SIG-M5 treated with dmso at 0.1 percent for 504 hours (cell line): ENCODE measurements around the gene TAF6L.
"Not testable (repeated sequence)": the region's sequence is repeated elsewhere in the genome, so short reads cannot be mapped to it uniquely, and the experiment has no call there.

Experiments used
- DNase-seq: peaks from one replicate; lab custom pipeline; 2025; ENCODE audit not compliant: unreplicated experiment; lab: John Stamatoyannopoulos, UW

The TAF6L gene

GRCh38 chr11:62805076-62805892 lies 34.1 kb downstream of the TAF6L start, which contains the start of gene NXF1:
TSS of gene NXF1 (minus strand) at chr11:62805440. CDS start at chr11:62805356, 84 bp downstream.
- DNase-seq = peak; percentile 87

- DNase-seq = peak; percentile 20
Observed at GRCh38 chr11:62805961-62806441, 34.8 kb downstream of the TAF6L start.

- peak; percentile 82 for DNase-seq
Observed at GRCh38 chr11:62806611-62807121, 35.5 kb downstream of the TAF6L start.

- no peak for DNase-seq
Observed at GRCh38 chr11:62810748-62811147, 39.6 kb downstream of the TAF6L start.

GRCh38 chr11:62811659-62812058 lies 40.5 kb downstream of the TAF6L start:
- no peak for DNase-seq

DNA sequence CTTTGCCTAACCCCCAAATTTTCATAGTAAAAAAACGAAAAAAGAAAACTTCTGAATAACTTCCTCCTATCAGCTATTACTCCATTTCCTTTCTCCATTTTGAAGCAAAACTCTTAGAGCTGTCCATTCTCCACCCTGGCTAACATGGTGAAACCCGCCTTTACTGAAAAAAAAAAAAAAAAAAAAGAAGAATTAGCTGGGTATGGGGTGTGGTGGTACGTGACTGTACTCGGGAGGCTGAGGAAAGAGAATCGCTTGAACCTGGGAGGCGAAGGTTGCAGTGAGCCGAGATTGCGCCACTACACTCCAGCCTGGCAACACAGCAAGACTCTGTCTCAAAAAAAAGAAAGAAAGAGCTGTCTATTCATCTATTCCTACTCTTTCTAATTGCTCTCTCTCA lies 45.4 kb downstream of the TAF6L start:
- DNase-seq = peak; percentile 89

DNA sequence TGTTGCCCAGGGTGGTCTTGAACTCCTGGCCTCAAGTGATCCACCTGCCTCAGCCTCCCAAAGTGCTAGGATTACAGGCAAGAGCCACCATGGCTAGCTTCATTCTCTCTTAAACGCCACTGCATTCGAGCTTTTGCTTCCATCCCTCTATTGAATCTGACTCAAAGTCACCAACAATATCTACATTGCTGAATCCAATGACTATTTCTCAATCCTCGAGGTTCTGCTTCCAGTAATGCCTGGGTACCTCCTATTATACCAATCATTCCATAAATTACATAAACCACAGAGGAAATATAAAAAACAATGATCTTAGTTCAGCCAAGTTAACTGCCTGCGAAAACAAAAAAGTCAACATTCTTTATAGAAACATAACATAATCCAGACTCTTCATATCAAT lies 45.9 kb downstream of the TAF6L start:
- DNase-seq = no peak

DNA sequence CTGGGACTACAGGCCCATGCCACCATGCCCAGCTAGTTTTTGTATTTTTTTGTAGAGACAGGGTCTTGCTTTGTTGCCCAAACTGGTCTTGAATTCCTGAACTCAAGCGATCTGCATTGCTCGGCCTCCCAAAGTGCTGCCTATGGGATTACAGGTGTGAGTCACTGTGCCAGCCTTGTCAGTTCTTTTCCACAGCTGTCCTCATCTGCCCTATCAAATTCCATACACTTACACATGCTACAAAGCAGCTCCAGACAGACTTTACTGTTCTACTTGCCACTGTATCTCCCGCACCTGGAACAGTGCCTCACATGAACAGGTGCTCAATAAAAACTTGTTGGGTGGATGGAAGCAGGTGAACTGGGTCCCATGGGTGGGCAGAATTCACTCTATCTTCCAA lies 52.5 kb downstream of the TAF6L start:
- no peak for DNase-seq

GRCh38 chr11:62828130-62828529 lies 56.9 kb downstream of the TAF6L start:
- DNase-seq = not testable (repeated sequence)

DNA sequence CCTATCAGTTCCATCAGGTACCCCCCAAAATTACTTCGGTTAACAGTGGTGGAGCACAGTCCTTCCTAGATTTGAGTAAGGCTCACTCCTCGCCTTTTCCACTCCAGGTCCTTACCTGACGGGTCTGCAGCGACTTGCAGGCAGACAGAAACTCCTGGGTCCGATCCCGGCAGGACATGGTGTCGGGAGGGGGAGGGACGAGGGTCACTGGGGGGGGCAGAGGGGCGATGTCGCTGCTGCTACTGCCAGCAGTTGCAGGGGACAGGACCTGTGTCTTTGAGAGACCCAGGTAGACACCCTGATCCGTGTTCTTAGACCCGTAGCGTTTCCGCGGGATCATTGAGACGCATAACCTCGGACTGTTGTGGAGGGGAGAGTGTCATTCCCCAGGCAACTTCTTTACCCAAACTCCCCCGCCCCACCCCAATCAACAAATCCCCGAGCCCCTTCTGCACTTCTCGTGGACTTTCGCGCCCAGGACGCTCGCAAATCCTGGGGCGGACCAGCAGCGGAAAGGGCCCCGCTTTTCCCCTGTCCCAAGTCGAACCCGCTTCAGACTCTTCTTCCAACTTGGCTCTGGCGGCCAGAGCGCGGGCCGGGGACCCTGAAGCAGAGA lies 59.8 kb downstream of the TAF6L start:
- peak; percentile 65 for DNase-seq

DNA sequence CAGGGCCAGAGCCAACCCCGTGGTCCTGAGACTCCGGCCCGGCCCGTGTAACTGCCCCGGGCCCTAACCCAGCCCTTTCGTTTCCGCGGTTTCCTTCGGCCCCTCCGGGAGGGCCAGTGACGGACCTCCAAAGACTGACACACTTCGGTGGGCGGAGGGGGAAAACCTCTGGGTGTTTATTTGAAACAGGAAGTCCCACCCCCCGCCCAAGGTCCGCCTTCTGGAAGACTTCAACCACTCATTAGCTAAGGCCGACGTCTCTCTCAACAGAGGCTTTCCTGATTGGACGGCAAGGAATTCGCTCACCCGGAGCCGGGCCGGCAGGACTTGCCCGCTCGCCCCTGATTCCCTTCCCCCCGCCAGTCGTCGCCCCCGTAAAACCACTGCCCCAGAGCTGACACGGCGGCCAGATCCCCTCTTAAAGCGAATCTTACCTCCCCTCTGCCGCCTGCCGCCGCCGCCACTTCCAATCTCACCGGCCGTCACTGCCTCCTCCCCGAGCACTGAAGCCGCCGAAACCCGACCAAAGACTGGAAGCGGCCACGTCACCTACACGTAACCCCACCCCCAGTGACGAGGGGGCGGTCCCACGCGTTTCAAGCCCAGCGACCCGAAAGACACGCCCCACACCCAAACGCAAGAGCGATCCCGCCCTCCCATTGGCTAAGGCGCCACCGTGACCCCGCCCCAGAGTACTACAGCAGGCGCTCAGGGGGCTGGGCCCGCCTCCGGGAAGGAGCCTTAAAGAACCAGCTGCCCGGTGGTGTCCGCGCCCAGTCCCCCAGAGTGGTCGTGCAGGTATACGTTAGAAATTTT lies 60.5 kb downstream of the TAF6L start, which contains the start of gene STX5:
Gene STX5 (minus strand): TSS at position 532 of the 816 bp plus-strand sequence. CDS start 808 bp downstream, outside the sequence.
- DNase-seq = peak; percentile 96

DNA sequence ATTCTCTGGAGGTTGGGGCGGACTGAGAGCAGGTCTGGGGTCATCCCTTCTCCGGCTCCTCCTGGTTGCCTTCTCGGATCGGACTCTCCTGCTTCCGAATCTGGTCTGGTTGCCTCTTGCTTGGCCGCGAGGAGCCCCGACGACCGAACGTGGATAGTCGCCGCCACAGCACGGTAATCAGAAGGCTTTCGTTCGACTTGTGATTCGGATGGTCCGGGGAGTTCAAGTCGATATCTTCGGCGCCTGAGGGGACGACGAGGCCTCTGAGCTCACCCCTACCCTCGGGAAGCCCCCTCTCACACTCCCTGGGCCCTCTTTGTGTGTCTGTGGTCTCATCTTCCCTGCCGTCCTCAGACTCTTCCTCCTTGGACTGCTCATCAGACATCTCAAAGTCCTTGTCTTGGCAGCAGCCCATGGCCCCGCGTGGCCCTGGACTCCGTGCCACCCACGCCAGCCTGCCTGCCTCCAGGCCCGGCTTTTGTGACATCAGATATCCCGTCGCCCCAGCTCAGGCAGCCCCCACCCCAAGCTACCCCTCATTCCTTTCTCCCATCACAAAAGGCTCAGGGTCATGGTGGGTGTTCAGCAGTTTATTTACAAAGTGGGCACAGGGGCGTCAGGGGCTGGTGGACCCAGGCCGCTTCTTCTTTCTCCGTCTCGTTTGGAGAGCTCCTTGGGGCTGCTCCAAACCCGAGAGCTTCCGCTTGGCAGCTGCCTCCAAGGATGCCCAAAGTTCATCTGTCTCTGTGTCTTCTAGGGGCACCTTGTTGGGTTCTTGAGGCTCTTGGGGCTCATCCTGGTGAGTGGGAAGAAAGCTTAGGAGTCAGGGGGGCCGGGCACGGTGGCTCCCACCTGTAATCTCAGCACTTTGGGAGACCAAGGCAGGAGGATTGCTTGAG lies 61.4 kb downstream of the TAF6L start, which contains the start of gene TEX54:
Gene TEX54 (minus strand): TSS at position 506 of the 899 bp plus-strand sequence.
- no peak for DNase-seq

DNA sequence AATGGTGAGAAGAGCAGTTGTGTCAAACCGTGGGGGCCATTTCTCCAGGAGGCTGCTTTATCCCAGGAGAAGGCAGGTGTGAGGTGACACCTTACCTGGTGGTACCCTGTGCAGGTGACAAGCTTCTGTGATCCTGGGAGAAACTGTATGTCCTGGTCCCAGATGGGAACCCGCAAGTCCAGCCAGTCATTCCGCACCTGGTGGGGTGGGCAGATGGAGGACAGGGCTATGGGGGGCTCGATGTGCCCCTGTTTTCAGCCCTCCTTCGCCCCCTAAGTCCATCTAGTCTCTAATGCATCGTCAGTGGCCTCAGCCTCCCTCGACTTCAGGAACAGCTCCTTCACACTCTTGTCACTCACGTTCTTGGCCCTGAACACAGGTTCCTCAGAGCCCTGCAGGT lies 64.1 kb downstream of the TAF6L start:
- no peak for DNase-seq
